Embryonic facial prominence (tissue), 1 donor: ENCODE measurements around the gene ANO7.

ENCODE experiments used
- DNase-seq: peaks from one replicate; pipeline ENCODE4 v3.0.0-alpha.2; 2016; ENCODE audit errors: extremely low spot score

The ANO7 gene

DNA sequence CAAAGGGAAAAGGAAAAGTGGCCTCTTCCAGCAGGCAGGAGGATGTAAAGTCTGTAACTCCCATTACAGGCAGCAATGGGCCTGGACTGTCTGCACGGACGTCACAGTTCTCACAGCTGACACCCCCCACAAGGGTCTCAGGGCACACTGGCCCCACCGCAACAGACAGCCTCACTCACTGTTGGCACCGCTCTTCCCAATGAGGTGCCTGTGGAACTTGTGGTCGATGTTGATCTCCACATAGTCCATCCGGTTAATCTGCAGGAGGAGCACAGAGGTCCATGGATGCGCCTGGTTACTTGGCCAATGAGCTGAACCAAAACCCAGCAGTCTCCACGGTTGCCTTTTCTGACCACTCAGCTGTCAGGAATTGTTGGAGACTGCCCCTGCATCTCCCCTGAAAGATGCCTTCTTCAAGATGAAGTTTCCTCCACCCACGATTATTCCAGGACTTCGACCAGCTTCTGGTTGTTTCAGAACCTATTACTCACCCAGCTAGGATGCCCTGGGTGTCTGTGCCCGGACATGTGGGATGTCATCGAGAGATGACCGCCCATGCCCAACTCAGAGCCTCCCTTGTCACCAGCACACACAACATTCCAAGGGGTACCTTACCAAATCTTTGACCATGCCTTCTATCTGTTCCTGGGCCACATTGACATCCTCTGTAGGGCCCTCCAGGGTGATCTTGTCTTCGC lies 64.5 kb downstream of the ANO7 start:
- no peak for DNase-seq

DNA sequence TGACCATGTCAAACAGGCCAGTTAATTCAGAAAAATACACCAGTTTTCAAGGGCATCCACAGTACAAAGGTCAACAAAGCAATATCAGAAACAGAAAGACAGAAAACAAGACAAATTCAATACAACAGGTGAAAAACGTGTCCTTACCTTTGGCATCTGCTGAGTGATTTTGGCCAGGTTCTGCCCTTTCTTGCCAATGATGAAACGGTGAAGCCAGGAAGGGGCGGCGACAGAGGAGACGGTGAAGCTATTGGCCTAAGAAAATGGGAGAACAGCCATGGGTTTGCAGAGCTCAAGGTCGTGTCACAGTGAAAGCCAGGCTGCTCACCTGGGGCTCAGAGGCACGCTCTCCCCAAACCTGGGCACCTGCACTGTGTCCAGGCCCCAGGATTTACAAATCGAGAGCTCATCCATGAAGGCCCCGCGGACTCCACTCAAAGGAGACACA lies 66.5 kb downstream of the ANO7 start:
- no peak for DNase-seq

DNA sequence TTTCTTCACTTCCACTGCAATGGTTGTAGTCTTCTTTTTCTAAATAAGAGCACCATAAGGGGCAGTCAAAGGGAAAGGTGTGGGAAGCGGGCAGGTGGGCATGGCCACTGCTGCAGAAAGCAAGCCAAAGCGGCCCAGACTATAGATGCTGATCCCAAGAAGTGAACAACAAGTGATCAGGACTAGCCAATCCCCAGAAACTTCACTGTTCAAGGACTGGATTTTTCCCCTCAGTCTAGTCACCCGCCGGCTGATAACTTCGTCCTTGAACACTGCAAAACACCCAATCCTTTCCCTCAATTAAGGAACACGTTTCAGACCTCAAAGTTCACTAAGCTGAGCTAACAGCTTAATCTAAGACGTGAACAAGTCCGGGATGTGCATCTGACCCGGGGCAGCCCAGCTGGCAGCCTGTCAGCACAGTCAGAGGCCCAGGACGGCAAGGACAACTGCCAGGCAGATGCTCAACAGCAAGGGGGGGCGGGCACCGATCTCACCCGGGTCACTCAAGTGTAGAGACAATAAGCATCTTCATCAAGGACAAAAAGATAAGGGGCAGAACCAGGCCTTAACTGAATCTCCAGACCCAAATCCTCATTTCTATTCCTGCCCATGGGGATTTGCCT lies 67.2 kb downstream of the ANO7 start:
- no peak for DNase-seq

DNA sequence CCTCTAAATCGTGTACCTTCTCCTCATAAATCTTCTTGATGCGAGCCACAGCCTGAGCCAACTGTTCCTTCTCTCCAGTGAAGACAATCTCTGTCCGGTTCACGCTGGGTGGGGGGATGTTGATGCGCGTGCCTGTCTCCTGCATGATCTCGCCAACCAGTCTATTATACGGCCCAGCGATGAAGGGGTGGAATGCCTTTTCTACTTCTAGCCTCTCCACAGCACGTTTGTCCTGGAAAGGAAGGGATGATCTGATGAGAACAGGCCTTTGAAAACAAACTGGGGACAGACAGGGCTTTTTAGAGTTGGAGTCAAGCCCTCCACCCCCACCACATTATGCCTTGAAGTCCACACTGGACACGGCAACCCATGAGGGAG lies 67.7 kb downstream of the ANO7 start:
- DNase-seq: no peak

DNA sequence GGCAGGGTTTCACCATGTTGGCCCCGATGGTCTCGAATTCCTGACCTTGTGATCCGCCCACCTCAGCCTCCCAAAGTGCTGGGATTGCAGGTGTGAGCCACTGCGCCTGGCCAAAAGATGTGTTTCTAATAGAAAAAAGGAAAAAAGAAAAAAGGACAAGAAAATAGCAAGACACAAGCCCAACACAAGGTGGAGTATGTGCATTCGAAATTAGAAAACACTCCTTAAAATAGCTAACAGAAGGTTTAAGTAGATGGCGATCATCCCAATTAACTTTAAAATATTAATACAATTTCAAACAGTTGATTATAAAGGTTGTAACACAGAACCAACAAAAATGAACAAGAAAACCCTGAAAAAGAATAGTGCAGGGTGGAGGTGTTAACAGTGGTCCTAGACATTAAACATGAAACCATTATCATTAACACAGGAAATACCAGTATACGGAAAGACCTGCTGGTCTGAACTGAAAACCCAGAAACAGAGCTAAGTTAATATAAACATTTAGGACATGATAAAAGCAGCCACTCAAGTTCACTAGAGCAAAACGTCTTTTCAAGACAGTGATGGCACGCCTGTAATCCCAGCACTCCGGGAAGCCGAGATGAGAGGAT lies 69.0 kb downstream of the ANO7 start:
- no peak for DNase-seq

DNA sequence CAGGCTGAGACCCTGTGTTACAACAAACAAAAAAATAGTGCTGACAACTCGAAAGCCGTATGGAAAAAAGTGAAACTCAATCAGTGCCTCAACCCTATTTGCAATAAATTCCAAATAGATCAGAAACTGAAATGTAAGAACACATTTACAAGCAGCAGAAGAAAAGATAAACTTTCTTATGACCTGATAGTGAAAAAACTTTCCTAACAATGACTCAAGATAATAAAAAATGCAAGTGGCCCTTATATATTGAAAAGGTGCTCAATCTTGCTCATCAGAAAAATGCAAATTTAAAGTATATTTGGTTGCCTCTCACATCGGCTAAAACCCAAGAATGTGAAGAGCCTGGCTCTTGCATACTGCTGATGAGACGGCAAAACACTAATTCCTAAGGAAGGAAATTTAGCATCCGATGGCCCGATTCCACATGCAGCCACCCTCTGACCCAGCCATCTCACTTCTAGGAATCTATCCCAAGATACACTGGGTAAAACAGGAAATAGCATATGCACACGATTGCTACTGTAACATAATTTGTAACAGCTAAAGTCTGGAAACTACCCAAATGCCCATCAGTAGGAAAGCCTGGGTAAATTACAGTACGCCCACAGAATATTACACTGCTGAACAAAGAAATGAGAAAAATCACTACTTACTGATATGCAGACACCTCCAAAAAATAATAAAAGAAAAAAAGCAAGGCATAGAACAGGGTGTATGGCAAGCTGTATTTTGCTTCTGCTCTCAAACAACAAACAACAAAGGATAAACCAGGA lies 70.2 kb downstream of the ANO7 start:
- no peak for DNase-seq

DNA sequence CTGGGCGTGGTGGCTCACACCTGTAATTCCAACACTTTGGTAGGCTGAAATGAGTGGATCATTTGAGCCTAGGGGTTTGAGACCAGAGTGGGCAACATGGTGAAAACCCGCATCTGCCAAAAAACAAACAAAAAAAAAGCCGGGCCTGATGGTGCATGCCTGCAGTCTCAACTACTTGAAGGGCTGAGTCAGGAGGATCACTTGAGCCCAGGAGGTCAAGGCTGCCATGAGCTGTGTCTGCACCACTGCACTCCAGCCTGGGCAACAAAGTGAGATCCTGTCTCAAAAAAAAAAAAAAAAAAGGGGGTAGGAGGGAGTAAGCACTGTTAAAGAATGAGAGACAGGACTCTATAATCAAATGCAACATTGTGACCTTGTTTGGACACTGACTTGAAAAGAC lies 72.4 kb downstream of the ANO7 start:
- DNase-seq: no peak

DNA sequence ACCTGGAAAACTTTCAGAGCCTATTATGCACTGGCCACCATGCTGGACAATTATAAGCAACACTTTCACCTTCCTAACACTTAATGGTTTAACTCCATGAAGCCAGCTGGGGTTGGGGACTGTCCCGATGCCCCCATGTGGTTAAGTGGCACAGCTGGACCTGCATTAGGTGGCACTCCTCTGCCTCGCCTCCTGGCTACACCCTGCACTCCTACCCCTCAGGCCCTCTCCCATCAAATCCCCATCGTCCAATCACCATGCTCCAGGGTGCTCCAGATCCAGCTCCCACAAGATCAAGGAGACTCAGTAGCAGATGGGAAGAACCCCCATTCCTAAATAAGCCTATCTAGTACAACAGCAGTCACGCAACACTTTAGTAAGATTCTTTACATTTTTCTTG lies 73.2 kb downstream of the ANO7 start:
- no peak for DNase-seq

DNA sequence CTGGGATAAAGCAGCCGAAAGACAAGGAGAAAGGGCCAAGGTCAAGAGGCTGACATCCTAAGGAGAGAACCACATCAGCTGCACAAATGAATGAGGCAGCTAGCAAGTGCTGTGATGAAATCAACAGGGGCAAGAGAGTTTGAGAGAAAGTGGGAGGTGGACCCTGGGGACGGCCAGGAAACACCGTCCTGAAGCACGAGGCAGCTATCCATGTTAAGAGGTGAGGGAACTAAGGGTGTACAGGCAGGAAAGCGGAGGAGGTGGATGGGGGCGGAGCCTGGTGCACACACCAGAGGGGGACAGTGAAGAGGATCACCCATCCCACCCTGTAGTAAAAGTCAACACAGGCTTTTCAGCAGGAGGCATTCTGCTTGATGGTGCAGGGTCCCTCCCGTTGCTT lies 74.6 kb downstream of the ANO7 start:
- DNase-seq: no peak

DNA sequence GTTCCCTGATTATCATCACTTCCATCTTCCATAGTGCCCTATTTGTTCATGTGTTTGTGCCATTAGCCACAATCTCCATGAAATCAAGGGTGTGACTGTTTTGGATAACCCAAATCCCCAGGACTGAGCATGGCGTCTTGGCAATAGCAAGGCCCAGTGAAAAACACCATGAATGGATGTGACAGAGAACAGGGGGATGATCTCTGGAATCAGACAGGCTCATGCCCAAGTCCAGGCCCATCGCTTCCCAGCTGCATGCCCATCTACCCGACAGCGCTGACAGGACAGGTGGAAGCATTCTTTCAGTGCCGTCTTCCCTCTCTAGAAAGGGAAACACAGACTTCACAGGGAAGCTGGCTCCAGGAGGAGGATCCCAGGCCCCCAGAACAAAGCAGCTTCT lies 77.0 kb downstream of the ANO7 start:
- no peak for DNase-seq

DNA sequence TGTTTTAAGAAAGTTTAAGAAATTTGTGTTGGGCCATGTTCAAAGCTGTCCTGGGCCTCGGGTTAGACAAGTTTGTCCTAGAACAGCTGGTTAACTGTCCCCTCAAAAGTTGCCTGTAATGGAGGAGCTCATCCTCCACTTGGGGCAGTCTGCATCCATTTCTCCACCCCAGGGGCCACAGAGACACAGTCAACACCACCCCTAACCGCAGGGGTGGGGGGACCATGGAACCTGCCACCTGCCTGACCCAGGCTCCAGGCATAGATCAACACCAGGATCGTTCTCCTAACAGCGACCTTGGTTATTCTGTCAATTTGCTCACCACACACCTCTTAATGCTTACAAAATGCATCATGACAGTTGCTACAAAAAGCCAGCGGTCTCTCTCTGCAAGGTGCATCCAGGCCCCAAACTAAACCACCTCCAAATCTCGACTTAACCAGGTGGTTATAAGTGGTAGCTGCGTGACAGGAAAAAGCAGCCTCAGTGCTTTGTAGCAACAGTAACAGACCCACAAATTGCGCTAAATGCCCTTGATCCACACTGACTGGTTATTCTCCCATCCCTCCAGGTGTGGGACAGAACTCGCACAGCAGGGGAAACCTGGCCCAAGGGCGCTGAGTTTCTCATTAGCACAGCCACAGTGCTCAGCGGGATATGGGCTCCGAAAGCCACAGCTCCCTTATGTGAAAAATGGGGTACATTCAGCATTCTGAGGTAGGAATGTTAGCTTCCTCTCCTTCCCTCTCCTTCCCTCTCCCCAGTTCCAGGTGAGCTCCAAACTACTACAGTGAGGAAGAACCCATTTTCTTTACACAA lies 79.0 kb downstream of the ANO7 start:
- DNase-seq: no peak

DNA sequence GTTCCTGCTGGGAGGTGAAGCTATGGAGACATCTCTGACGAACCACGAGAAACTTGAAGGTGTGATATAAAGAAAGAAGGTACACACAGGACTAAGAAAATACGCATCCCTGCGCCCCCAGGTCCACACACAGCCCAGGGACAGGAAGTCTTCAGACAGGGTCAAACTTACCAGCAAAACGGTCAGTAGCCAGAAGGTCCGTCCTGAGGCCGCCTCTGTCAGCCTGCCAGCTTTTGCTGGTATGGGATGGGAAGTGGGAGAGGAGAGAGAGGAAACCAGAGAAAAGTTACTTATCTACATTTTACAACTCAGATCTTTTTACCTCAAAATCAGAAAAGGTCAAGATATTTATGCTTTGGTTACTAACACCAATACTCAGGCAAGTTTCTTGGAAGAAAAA lies 79.8 kb downstream of the ANO7 start:
- DNase-seq: no peak

DNA sequence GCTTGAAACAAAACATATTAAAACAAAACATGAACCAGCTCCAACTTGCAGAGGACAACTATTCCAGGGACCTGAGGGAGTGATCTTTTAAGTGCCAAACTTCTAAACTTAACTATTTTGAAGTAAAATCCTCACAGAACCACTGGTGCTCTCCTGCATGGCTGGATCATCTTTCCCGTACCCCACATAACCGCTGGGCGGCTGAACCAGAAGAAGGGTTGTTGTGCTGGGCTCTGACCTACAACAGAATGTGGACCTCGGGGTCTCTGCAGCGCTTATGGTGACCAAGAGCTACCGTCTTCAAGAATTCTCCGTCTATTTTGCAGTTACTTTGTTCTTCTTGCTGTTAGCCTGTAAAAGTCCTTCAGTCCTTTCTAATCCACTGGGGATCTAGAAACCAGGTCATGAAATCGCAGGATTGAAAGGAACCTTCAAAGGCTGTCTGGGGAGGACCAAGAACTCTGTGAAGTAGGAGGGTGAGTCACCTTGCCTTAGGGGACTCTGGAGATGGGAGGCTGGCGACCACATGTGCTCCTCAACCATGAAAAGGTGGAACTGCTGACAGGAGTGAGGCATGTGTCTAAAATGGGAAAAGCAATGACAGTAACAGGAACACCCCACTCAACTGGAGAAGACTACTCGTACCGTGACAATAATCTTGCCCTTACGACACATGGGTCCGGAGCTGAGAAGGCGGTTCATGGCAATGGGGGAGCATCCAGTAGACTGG lies 80.4 kb downstream of the ANO7 start:
- no peak for DNase-seq

DNA sequence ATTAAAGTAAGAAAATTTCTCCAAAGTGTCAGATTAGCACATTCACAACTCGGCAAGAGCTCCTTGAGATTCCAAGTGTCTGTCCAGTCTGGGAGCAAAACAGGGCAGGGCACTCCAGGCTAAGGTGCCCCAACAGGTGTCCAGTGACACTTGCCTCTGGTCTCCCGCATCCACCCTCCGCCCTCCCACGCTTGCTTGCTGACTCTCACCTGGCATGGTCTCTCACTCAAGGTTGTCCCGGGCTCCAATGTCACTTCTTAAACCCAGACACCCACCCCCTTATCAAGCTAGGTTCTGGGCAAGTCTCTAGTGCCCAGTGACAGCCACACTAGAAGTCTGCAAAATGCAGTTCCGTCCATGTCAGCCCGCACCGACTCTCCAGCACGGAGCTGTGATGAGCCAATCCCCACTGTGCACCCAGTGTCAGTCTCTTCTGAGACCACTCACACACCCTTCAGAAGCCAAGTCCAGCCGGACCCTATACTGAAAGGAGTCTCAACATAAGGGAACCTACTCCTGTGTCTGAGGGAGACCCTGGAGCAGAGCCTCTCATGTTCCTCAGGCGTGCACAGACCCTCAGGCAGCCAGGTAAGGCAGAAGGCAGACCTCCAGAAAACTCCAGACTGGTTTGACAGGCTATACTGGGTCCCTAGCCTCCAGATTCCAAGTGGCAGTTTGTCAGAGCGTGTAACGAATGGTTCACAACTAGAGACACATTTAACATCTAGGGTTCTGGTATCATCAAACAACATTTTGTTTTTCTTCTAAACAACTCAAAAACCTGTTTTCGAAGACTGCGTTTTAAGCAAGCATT lies 81.4 kb downstream of the ANO7 start:
- DNase-seq: no peak

DNA sequence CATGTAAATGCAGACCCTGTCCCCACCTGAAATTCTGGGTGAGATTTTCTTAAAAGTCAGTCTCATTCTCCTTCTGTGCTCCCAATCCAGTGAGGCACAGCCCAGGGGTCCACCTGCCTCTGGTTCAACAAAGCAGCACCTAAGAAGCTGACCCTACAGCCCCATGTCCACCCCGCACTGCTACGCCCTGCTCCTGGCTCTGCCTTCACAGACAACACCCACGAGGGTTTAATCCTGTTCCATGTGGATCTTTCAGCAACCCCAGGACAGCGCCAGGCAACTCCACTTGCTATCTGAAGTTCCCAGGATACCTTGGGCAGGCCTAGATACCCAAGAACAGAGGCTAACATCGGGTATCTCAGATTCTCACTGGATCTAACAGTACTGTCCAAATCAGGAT lies 82.1 kb downstream of the ANO7 start:
- no peak for DNase-seq

DNA sequence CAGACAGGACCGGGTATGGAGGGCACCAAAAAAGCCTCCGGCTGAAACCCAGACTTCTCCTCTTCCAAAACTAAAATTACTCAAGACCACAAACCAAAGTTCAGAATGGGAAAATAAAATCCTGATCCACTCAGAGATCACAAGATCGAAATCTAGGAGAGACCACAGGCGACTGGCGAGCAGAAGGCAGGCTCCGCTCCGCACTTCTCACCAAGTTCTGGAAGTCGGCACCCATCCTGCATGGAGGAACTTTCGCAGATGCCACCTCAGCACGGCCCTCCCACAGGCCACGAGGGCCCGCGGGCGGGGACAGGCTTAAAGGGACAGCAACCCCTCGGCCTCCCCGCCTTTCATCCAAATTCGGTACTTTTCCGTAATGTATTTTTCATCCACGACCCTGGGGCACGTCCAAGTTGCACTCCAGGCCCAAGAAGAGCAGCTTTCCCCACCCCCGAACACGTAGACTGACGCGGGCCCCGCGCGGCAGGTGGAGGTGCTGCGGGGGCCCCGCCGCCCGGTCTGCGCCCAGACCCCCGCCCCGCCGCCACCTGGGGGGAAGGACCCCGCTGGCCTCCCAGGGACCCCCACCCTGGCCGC lies 83.3 kb downstream of the ANO7 start:
- no peak for DNase-seq

DNA sequence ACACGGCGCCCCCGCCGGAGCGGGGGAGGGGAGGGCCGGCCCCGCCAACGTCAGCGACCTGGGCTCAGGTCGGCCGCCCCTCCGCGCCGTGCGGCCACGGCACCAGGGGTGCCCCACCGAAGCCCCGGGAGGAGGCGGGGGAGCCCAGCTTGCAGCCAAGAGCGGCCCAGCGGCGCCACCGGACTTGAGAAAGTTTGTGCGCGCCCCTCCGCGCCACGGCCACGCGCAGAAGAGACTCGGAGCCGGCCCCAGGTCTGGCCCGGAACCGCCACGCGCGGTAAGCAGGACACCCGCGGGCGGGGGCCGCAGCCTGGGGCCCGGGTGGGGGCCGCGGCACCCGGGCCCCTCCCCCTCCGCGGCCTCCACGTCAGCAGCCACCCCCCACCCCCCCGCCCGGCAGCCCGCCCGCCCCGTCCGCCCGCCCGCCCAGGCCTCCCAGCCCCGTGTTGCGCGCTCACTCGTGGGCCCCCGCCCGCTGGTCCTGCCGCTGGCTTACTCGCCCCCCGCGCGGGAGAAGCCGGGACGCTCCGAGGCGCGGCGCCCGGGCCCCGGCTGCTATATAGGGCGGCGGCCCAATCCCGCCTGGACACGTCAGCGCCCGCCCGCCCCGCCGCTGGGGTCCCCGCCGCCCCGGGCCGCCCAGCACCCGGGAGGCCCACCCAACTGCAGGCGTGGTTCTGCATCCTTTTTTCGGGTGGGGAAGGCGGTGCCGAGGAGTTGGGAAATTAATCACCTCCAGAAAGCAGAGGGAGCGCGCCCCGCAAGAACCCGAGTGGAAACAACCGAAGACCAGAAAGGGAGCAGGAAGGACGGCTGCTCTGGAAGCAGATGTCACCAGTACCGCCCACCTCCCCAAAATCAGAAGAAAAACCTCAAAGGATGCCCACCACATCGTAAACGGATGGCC lies 84.1 kb downstream of the ANO7 start:
- no peak for DNase-seq

DNA sequence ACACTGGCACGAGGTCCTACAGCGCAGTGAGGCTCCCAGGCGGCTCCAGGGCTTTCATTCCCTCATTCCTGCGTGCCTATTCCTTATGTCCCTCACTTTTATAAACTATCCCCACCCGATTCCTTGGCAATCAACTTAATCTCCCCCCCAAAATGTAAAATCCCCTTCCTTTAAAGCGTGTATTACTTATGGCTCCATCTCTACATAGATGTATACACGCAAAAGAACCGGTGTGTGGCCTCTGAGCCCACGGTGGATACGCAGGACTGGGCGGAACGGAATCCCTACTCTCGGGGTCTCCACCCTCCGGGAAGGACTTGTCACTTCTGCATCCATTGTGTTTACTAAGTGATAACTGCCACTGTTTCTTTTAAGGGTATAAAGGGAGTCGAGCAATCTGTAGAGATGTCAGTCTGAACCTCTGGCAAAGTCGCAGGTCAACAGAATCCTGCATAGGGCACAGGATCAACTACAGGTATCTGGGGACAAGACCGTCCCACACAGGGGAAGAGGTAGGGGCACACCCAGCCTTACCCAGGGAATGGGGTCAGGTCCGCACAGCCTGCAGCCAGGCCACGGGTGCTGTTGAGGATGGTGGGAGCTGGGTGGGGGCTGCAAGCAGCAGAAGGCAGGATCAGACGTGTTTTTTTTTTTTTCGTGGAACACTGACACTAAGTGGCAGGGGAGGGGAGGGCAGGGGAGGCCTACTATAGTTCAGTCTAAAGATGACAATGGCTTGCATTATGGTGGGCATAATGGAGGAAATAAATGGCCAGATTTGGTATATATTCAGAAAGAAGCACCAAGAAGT lies 84.9 kb downstream of the ANO7 start:
- no peak for DNase-seq
